ENCODE data around the gene BLMH. TPM values are rescaled to one million over a fixed set of nuclear protein-coding genes. Genes with fewer than 3 reads are reported as not detected.

Gene BLMH
- total RNA-seq, 1 experiment from 2014 or later = 33.7 TPM

GRCh38 chr17:30222721-30223175 lies 69.0 kb downstream of the BLMH start:
- BruUV-seq (replicated peaks) = no TSS peak
- Mint-ChIP-seq H3K27ac (ENCODE audit: unreplicated experiment) (no peak overlapping the region), H3K9me3 (ENCODE audit: low read depth, unreplicated experiment) (no peaks in the 10 kb centered on the region), H3K4me3 (ENCODE audit: low read depth, unreplicated experiment) (no peak overlapping the region), H3K4me1 (ENCODE audit: low read depth, unreplicated experiment) (no peaks in the 10 kb centered on the region), H3K27me3 (ENCODE audit: unreplicated experiment) (peaks cover 62% of the 10 kb centered on the region), H3K36me3 (ENCODE audit: insufficient read depth, unreplicated experiment) (no peaks in the 10 kb centered on the region)
- intact Hi-C loops (cut with micrococcal nuclease; ENCODE audit: unreplicated experiment) = no loop called here
- TF ChIP-seq CTCF (IDR thresholded peaks at IDR 0.05; ENCODE audit: unreplicated experiment) = no peak
- CTCF ChIA-PET = no interaction called here
- DNase-seq = no peak

- no TSS peak for BruUV-seq (replicated peaks)
- no peak for DNase-seq
Measured at GRCh38 chr17:30222251-30222650, 69.5 kb downstream of the BLMH start.

GRCh38 chr17:30221346-30221745 lies 70.4 kb downstream of the BLMH start:
- intact Hi-C loops (cut with micrococcal nuclease; ENCODE audit: unreplicated experiment) = no loop called here
- Mint-ChIP-seq H3K9me3 (ENCODE audit: low read depth, unreplicated experiment) (no peaks in the 10 kb centered on the region), H3K27me3 (ENCODE audit: unreplicated experiment) (peaks cover 62% of the 10 kb centered on the region), H3K4me3 (ENCODE audit: low read depth, unreplicated experiment) (no peak overlapping the region), H3K4me1 (ENCODE audit: low read depth, unreplicated experiment) (no peaks in the 10 kb centered on the region), H3K36me3 (ENCODE audit: insufficient read depth, unreplicated experiment) (no peaks in the 10 kb centered on the region), H3K27ac (ENCODE audit: unreplicated experiment) (no peak overlapping the region)
- TF ChIP-seq CTCF (IDR thresholded peaks at IDR 0.05; ENCODE audit: unreplicated experiment) = no peak
- CTCF ChIA-PET = no interaction called here
- no peak for DNase-seq
- BruUV-seq (replicated peaks) = no TSS peak

More at GRCh38 chr17:30222251-30222650, 69.5 kb downstream of the BLMH start:
- H3K9me3 Mint-ChIP-seq (ENCODE audit: low read depth, unreplicated experiment) = no peaks in the 10 kb centered on the region
- H3K27me3 Mint-ChIP-seq (ENCODE audit: unreplicated experiment) = peaks cover 62% of the 10 kb centered on the region
- CTCF ChIA-PET = no interaction called here
- H3K36me3 Mint-ChIP-seq (ENCODE audit: insufficient read depth, unreplicated experiment) = no peaks in the 10 kb centered on the region
- H3K4me3 Mint-ChIP-seq (ENCODE audit: low read depth, unreplicated experiment) = no peak overlapping the region
- TF ChIP-seq CTCF (IDR thresholded peaks at IDR 0.05; ENCODE audit: unreplicated experiment) = no peak
- H3K4me1 Mint-ChIP-seq (ENCODE audit: low read depth, unreplicated experiment) = no peaks in the 10 kb centered on the region
- H3K27ac Mint-ChIP-seq (ENCODE audit: unreplicated experiment) = no peak overlapping the region
- intact Hi-C loops (cut with micrococcal nuclease; ENCODE audit: unreplicated experiment) = no loop called here

GRCh38 chr17:30220414-30220813 lies 71.3 kb downstream of the BLMH start:
- Mint-ChIP-seq H3K4me3 (ENCODE audit: low read depth, unreplicated experiment) (no peak overlapping the region), H3K36me3 (ENCODE audit: insufficient read depth, unreplicated experiment) (no peaks in the 10 kb centered on the region), H3K9me3 (ENCODE audit: low read depth, unreplicated experiment) (no peaks in the 10 kb centered on the region), H3K4me1 (ENCODE audit: low read depth, unreplicated experiment) (no peaks in the 10 kb centered on the region), H3K27me3 (ENCODE audit: unreplicated experiment) (peaks cover 55% of the 10 kb centered on the region), H3K27ac (ENCODE audit: unreplicated experiment) (no peak overlapping the region)
- TF ChIP-seq CTCF (IDR thresholded peaks at IDR 0.05; ENCODE audit: unreplicated experiment) = no peak
- no peak for DNase-seq
- no TSS peak for BruUV-seq (replicated peaks)
- intact Hi-C loops (cut with micrococcal nuclease; ENCODE audit: unreplicated experiment) = no loop called here
- CTCF ChIA-PET = no interaction called here
